Choroid plexus epithelial cell (primary cell): ENCODE results near the gene AUH.

Experiments used
- DNase-seq: peaks from one replicate; pipeline ENCODE4 v3.0.0-alpha.2; 2010; ENCODE audit warnings: low read depth
- H3K4me3 ChIP-seq: 2 replicates; pipeline ENCODE4 v1.5.1; 2011; ENCODE audit warnings: low read depth, mild to moderate bottlenecking, control low read depth, low read length, moderate library complexity
- CTCF ChIP-seq: conservative IDR thresholded peaks from 2 replicates; pipeline ENCODE4 v1.5.1; 2011; ENCODE audit warnings: low read depth, mild to moderate bottlenecking, control low read depth, inconsistent platforms, low read length, moderate library complexity

Gene AUH

GRCh38 chr9:91256235-91256634, 105.5 kb downstream of the AUH start:
- no peak for TF ChIP-seq CTCF
- H3K4me3 ChIP-seq, result no peak overlapping the region
- no peak for DNase-seq

GRCh38 chr9:91255327-91255726, 106.4 kb downstream of the AUH start:
- no peak for TF ChIP-seq CTCF
- no peak overlapping the region for H3K4me3 ChIP-seq
- DNase-seq, result peak; percentile 76

GRCh38 chr9:91253488-91253887, 108.2 kb downstream of the AUH start:
- DNase-seq, result peak; percentile 38
- TF ChIP-seq CTCF, result peak; percentile 39

GRCh38 chr9:91248707-91249106, 113.0 kb downstream of the AUH start:
- no peak for DNase-seq
- TF ChIP-seq CTCF, result no peak
- no peak overlapping the region for H3K4me3 ChIP-seq

More at GRCh38 chr9:91253488-91253887, 108.2 kb downstream of the AUH start:
- H3K4me3 ChIP-seq, result no peak overlapping the region

- no peak for TF ChIP-seq CTCF
- no peak for DNase-seq
- no peak overlapping the region for H3K4me3 ChIP-seq
Measured at GRCh38 chr9:91247278-91247677, 114.4 kb downstream of the AUH start.

- peak; percentile 39 for DNase-seq
- no peak overlapping the region for H3K4me3 ChIP-seq
- no peak for TF ChIP-seq CTCF
Measured at GRCh38 chr9:91246846-91247245, 114.9 kb downstream of the AUH start.

GRCh38 chr9:91245431-91246313, 116.0 kb downstream of the AUH start:
- DNase-seq, result peak; percentile 47
- no peak for TF ChIP-seq CTCF
- no peak overlapping the region for H3K4me3 ChIP-seq
